Glomerular visceral epithelial cell (primary cell): Measurements from ENCODE around the gene FAM151B.
"Not testable (repeated sequence)": the region's sequence is repeated elsewhere in the genome, so short reads cannot be mapped to it uniquely, and the experiment has no call there.

Experiments used
- DNase-seq: peaks from one replicate; pipeline ENCODE4 v3.0.0-alpha.2; 2016; ENCODE audit errors: extremely low spot score

Gene FAM151B

DNA sequence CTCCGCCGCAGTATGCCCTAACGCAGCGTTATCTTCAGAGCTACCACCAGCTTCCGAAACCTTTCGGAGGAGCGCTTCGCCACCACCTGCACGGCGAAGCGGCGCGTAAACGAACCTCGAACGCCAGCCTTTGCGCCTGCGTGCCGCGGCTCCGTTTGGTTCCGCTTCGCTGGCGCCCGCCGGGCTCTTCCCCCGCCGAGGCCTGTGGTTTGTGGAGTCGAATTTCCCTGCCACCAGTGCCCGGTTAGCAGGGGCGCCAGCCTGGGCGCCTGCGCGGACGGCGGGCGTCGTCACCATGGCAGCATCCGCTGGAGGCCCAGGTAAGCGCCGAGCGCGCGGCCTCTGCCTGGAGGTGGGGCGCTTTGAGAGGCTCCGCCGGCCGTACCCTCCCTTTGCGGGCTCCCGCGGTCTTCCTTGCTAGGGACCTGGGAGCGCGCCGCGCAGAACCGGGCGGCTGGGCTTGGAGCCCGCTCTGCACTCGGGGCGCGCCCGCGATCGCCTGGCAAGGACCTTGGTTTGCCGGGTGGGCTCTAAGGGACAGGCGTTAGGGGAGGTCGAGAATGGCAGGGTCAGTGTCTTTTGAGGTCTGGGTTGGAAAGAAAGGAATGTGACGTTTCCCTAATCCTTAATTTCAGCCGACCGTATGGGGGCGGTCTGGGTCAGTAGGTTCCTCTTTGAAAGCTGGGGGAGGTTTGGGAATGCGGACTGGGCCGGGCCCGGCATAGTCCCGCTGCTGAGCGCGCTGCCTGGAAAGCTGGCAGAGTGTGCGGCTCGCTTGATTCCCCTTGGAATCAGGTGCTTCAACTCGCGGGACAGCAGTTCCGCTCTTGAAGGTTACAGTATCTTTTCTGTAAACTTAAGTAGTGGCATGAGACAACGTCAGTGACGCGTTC lies at the start of gene FAM151B:
TSS of gene FAM151B (plus strand) at position 272 of the 893 bp plus-strand sequence. CDS start at position 296, 24 bp downstream.
- peak; percentile 98 for DNase-seq

- DNase-seq = no peak
Observed at GRCh38 chr5:80438739-80439138, 49.2 kb upstream of the FAM151B start.

GRCh38 chr5:80439213-80439612 lies 48.7 kb upstream of the FAM151B start:
- DNase-seq = no peak

DNA sequence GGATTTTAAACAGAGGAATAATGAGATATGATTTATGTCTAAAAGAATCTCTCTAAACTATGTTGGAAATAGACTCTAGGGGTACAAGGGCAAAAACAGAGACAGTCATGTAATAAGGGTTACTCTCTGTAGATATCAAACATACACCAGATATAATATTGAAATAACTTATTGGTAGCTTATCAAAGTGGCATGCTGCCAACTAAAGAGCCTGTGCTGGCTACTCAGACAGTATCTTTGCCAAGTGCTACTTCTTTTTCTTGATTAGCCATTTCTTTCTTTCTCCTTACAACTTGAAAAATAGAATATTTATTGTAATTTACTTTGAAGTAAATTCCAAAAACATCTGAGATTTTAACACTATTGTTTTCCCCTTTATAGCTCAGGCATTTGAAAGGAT lies 45.2 kb upstream of the FAM151B start:
- no peak for DNase-seq

- no peak for DNase-seq
Observed at GRCh38 chr5:80453366-80453765, 34.5 kb upstream of the FAM151B start.

- no peak for DNase-seq
Observed at GRCh38 chr5:80463269-80463668, 24.6 kb upstream of the FAM151B start.

- peak; percentile 39 for DNase-seq
Observed at GRCh38 chr5:80466669-80467485, 21.0 kb upstream of the FAM151B start.

GRCh38 chr5:80468131-80468530 lies 19.8 kb upstream of the FAM151B start:
- DNase-seq = no peak

DNA sequence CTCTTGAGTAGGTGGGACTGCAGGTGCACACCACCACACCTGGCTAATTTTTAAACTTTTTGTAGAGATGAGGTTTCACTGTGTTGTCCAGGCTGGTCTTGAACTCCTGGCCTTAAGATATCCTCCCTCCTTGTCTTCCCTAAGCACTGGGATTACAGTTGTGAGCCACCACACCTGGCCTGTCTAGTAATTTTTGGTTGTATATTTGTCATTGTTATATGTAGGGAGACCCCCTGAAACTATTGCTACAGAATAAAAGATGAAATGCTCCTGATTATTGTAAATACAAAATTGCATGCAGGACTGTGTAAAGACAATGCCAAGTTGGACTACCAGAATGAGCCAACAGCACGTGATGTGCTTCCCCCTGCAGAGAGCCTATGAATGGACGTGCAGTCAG lies 17.3 kb upstream of the FAM151B start:
- DNase-seq = not testable (repeated sequence)

DNA sequence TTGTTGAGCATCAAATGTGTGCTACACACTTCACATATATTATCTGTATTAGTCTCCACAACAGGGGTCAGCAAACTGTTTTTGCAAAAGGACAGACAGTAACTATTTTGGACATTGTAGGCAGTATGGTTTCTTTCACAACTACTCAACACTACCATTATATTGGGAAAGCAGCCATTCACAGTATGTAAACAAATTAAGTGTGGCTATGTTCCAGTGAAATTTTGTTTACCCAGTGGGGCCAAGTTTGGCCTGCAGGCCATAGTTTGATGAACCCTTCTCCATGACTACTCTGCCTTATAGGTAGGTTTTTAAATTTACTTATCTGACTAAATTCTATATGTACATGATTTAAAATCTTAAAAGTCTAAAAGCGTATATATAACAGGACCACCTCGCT lies 13.0 kb upstream of the FAM151B start:
- no peak for DNase-seq

GRCh38 chr5:80479713-80480112 lies 8.2 kb upstream of the FAM151B start:
- no peak for DNase-seq

DNA sequence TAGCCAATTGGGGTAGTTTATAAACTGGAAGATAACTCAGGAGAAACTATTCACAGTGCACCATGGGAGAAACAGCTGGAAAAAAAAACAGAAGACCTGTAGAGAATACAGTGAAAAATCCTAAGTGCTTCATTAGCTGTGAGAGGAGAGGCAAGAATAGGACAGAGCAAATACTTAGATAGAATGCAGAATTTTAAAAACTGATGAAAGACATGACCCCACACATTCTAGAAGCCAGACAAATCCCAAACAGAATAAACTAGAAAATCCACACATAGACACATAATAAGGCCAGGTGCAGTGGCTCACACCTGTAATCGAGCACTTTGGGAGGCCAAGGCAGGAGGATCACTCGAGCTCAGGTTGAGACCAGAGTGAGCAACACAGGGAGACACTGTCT lies 7.5 kb upstream of the FAM151B start:
- no peak for DNase-seq

GRCh38 chr5:80481019-80481893 lies 6.6 kb upstream of the FAM151B start:
- DNase-seq = peak; percentile 63

DNA sequence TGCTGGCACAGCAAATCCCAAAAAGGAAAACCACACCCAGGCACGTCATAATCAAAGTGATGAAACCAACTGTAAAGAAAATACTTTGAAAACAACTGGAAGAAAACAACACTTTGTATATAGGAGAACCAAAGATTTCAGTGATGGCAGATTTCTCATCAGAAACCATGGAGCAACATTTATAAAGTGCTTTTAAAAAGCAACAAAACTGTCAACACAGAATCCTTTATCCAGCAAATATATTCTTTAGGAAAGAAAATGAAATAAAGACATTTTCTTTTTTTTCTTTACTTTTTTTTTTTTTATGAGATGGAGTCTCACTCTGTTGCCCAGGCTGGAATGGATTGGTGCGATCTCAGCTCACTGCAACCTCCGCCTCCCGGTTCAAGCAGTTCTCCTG lies 5.3 kb upstream of the FAM151B start:
- DNase-seq = no peak

GRCh38 chr5:80483636-80484232 lies 4.2 kb upstream of the FAM151B start:
- DNase-seq = no peak

- DNase-seq = no peak
Observed at GRCh38 chr5:80487444-80487828, 464 bp upstream of the FAM151B start.

GRCh38 chr5:80491296-80491695 lies 3.4 kb downstream of the FAM151B start:
- DNase-seq = no peak

GRCh38 chr5:80492741-80493140 lies 4.8 kb downstream of the FAM151B start:
- DNase-seq = no peak

GRCh38 chr5:80493443-80493842 lies 5.5 kb downstream of the FAM151B start:
- not testable (repeated sequence) for DNase-seq

GRCh38 chr5:80495891-80496290 lies 8.0 kb downstream of the FAM151B start:
- no peak for DNase-seq

GRCh38 chr5:80502800-80503199 lies 14.9 kb downstream of the FAM151B start:
- no peak for DNase-seq
